Endothelial cell of umbilical vein (primary cell): ENCODE results near the gene ZNF438. TPM values are rescaled to one million over a fixed set of nuclear protein-coding genes. Genes with fewer than 3 reads are reported as not detected.

ENCODE experiments used
- BruUV-seq: library from RNA; stranded (reverse); fragments of 400-500 nt; replicated peaks from 2 replicates; lab custom pipeline; 2021; lab: Mats Ljungman, UMichigan
- CTCF ChIA-PET: fragments of 300-600, 350-600 bp; sonication (Branson Sonifier 250); formaldehyde crosslinking; loops from one replicate; lab custom pipeline; 2021; ENCODE audit warnings: antibody characterized with exemption, inconsistent platforms; lab: Charles Lee
- POLR2A ChIA-PET: fragments of 300-600, 350-600 bp; sonication (Branson Sonifier 250); formaldehyde crosslinking; loops from one replicate; lab custom pipeline; 2021; ENCODE audit warnings: antibody characterized with exemption, inconsistent platforms; lab: Charles Lee
- DNase-seq: peaks from one replicate; pipeline ENCODE4 v3.0.0-alpha.2; 2011; ENCODE audit warnings: low read depth, low spot score
- FAIRE-seq: peaks from 2 replicates; lab custom pipeline; 2011; peaks lifted over from hg19 to GRCh38; lab: Jason Lieb, UNC
- H2AFZ ChIP-seq: 2 replicates; pipeline ENCODE4 v1.6.0; 2012; ENCODE audit warnings: low read depth, low read length, control low read depth, inconsistent platforms
- H3K27ac ChIP-seq: 2 replicates; pipeline ENCODE4 v1.5.1; 2011; ENCODE audit warnings: low read depth, mild to moderate bottlenecking, control low read depth, low read length, moderate library complexity; ENCODE audit not compliant: insufficient read depth
- H3K27me3 ChIP-seq, 2 experiments: 2 replicates each; pipeline versions ENCODE4 v1.6.0 to v1.6.1; 2011; ENCODE audit warnings: low read length in 2 of 2, mixed read lengths in 1 of 2; ENCODE audit not compliant: control insufficient read depth in 2 of 2, insufficient read depth in 2 of 2
- H3K36me3 ChIP-seq, 2 experiments: 2 replicates in 1 of 2; 3 replicates in 1 of 2; pipeline ENCODE4 v1.5.1; 2011; ENCODE audit warnings: low read length in 2 of 2, mild to moderate bottlenecking in 1 of 2, moderate library complexity in 1 of 2; ENCODE audit not compliant: control insufficient read depth in 2 of 2, insufficient read depth in 2 of 2; ENCODE audit errors: extremely low read depth in 1 of 2
- H3K4me1 ChIP-seq: 3 replicates; pipeline ENCODE4 v1.5.1; 2011; ENCODE audit warnings: mild to moderate bottlenecking, low read length; ENCODE audit not compliant: control insufficient read depth, insufficient read depth; ENCODE audit errors: extremely low read depth
- H3K4me2 ChIP-seq: 2 replicates; pipeline ENCODE4 v1.6.1; 2011; ENCODE audit warnings: low read length, control low read depth, mixed read lengths; ENCODE audit not compliant: insufficient read depth
- H3K4me3 ChIP-seq, 3 experiments: fragments of 200-600 bp in 1 of 3; sonication (generic), shearing (Covaris generic) in 1 of 3; replicated peaks in 1 of 3; 2 replicates each; pipeline ENCODE4 v1.5.1; 2011 to 2016; ENCODE audit warnings: control low read depth in 3 of 3, low read length in 3 of 3, mild to moderate bottlenecking in 2 of 3, inconsistent platforms in 1 of 3, low read depth in 1 of 3, moderate library complexity in 1 of 3; ENCODE audit not compliant: insufficient read depth in 1 of 3
- H3K79me2 ChIP-seq: 2 replicates; pipeline ENCODE4 v1.6.0; 2012; ENCODE audit warnings: low read length, inconsistent platforms; ENCODE audit not compliant: control insufficient read depth, insufficient read depth
- H3K9ac ChIP-seq: replicated peaks from 2 replicates; pipeline ENCODE3; 2011; ENCODE audit warnings: low read length, control low read depth; ENCODE audit not compliant: insufficient read depth; ENCODE audit errors: extremely low read depth
- H3K9me1 ChIP-seq: replicated peaks from 3 replicates; pipeline ENCODE4 v1.6.0; 2011; ENCODE audit warnings: mild to moderate bottlenecking, low read length; ENCODE audit not compliant: control insufficient read depth, insufficient read depth; ENCODE audit errors: extremely low read depth
- H3K9me3 ChIP-seq: replicated peaks from 2 replicates; pipeline ENCODE4 v1.5.1; 2012; ENCODE audit warnings: low read length, inconsistent platforms; ENCODE audit not compliant: control insufficient read depth, insufficient read depth
- H4K20me1 ChIP-seq: replicated peaks from 2 replicates; pipeline ENCODE3; 2011; ENCODE audit warnings: mild to moderate bottlenecking, low read length; ENCODE audit not compliant: control insufficient read depth, insufficient read depth; ENCODE audit errors: extremely low read depth
- CTCF ChIP-seq, 2 donors: IDR thresholded peaks; 1 replicate in 1 of 2; 2 replicates in 1 of 2; pipeline ENCODE4 v1.5.1; 2011; ENCODE audit warnings: low read length in 2 of 2, mild to moderate bottlenecking in 2 of 2, moderate library complexity in 2 of 2, control low read depth in 1 of 2, inconsistent platforms in 1 of 2, low read depth in 1 of 2; ENCODE audit not compliant: insufficient read depth in 1 of 2; ENCODE audit errors: extremely low read depth in 1 of 2
- EZH2 ChIP-seq: IDR thresholded peaks from 2 replicates; pipeline ENCODE4 v1.6.1; 2012; ENCODE audit warnings: borderline replicate concordance, low read depth, mild to moderate bottlenecking, moderate library complexity, low read length, inconsistent platforms; ENCODE audit not compliant: severe bottlenecking
- FOS ChIP-seq: IDR thresholded peaks from 2 replicates; pipeline ENCODE4 v1.6.1; 2011; ENCODE audit warnings: mild to moderate bottlenecking, low read length, moderate library complexity, borderline replicate concordance; ENCODE audit not compliant: insufficient read depth
- GATA2 ChIP-seq: IDR thresholded peaks from 2 replicates; pipeline ENCODE4 v1.7.0; 2011; ENCODE audit warnings: low read depth, mild to moderate bottlenecking, moderate library complexity, mixed read lengths, low read length; ENCODE audit not compliant: insufficient read length, insufficient read depth
- JUN ChIP-seq: IDR thresholded peaks from 2 replicates; pipeline ENCODE4 v1.6.1; 2011; ENCODE audit warnings: borderline replicate concordance, low read depth; ENCODE audit not compliant: insufficient read length, insufficient read depth
- MAX ChIP-seq: IDR thresholded peaks from 2 replicates; pipeline ENCODE4 v1.6.1; 2011; ENCODE audit not compliant: insufficient read depth, insufficient read length
- MYC ChIP-seq: IDR thresholded peaks from one replicate; pipeline ENCODE4 v1.6.1; 2011; ENCODE audit warnings: mild to moderate bottlenecking, low read depth, low read length
- POLR2A ChIP-seq: IDR thresholded peaks from 2 replicates; pipeline ENCODE4 v1.6.1; 2012; ENCODE audit warnings: low read depth, mild to moderate bottlenecking, control low read depth, low read length
- POLR2AphosphoS5 ChIP-seq: IDR thresholded peaks from 2 replicates; pipeline ENCODE4 v1.6.1; 2012; ENCODE audit warnings: low read depth, mild to moderate bottlenecking, control low read depth, low read length, moderate library complexity; ENCODE audit not compliant: insufficient read depth
- dilution Hi-C: fragments of 300-500 bp; cut with MboI; formaldehyde crosslinking; loops from one replicate; pipeline ENCODE4 v1.15.0; 2019; ENCODE audit warnings: low sequenced_read_pairs; ENCODE audit not compliant: extremely low pct_ligation_motif_present
- intact Hi-C: fragments of 100-400 bp; cut with micrococcal nuclease; formaldehyde crosslinking; loops from one replicate; pipeline ENCODE4 v1.10.0; 2022
- polyA plus RNA-seq, 4 experiments: library from polyadenylated mRNA; depleted of rRNA in 3 of 4; stranded (reverse) in 3 of 4; unstranded in 1 of 4; fragments of >200 nt; gene quantifications; 2 replicates each; pipeline versions ENCODE4 v1.2.1 to v1.2.3, GENCODE V29; 2011 to 2012; ENCODE audit warnings: missing spikeins in 1 of 4
- total RNA-seq: library from RNA; stranded (reverse); gene quantifications from 2 replicates; pipeline ENCODE4 v1.2.3, GENCODE V29; 2021

The ZNF438 gene
- total and polyA plus RNA-seq, 2 donors (not counting 3 experiments of a cell fraction or from before 2014, with no cell fraction given) = 7.2 to 15.1 TPM

GRCh38 chr10:30823651-30824050, 208.0 kb downstream of the ZNF438 start:
- Histone ChIP-seq H4K20me1 (no peaks in the 10 kb centered on the region), H3K36me3 (no peaks in the 10 kb centered on the region), H3K27me3 (no peaks in the 10 kb centered on the region), H3K4me3 (no peak overlapping the region), H3K27ac (no peak overlapping the region), H3K4me1 (peaks cover 28% of the 10 kb centered on the region), H2AFZ (no peak overlapping the region), H3K79me2 (no peaks in the 10 kb centered on the region), H3K9ac (no peak overlapping the region), H3K9me3 (no peaks in the 10 kb centered on the region), H3K4me2 (no peak overlapping the region), H3K9me1 (no peaks in the 10 kb centered on the region)
- ChIA-PET POLR2A (no interaction called here), CTCF (interaction anchor here (2.2 kb wide), 1 partner anchor 38 kb away, joined by 9 read pairs; no protein-coding TSS in a partner anchor)
- FAIRE-seq (no peak), DNase-seq (no peak)
- TF ChIP-seq FOS (no peak), JUN (no peak), POLR2A (no peak), GATA2 (no peak), EZH2 (no peak), CTCF (IDR thresholded peaks at IDR 0.05; ENCODE audit: extremely low read depth in 1 of 2, insufficient read depth in 1 of 2, low read depth in 1 of 2, low read length in 2 of 2) (no peak), POLR2AphosphoS5 (no peak), MAX (no peak), MYC (no peak)
- no TSS peak for BruUV-seq
- intact Hi-C loops = no loop called here
- dilution Hi-C loops = no loop called here
